ENCODE results near the gene IDS. TPM values are rescaled to one million over a fixed set of nuclear protein-coding genes. Genes with fewer than 3 reads are reported as not detected.
"Not testable (repeated sequence)": the region's sequence is repeated elsewhere in the genome, so short reads cannot be mapped to it uniquely, and the experiment has no call there.

Gene IDS
- total and polyA plus RNA-seq, 3 donors from 2014 or later = 25.3 to 38.4 (median 30.2) TPM

GRCh38 chrX:149491812-149492211, 13.3 kb downstream of the IDS start:
- Histone ChIP-seq H3K4me3 (no peak overlapping the region), H3K9me3 (no peaks in the 10 kb centered on the region), H3K36me3 (ENCODE audit: low read depth, missing control alignments) (no peaks in the 10 kb centered on the region), H3K27me3 (no peaks in the 10 kb centered on the region), H3K4me1 (no peaks in the 10 kb centered on the region), H3K27ac (no peak overlapping the region)
- intact Hi-C loops (cut with DNase I; ENCODE audit: low total_unique reads) = no loop called here
- TF ChIP-seq POLR2A (IDR thresholded peaks at IDR 0.05) = no peak
- TF ChIP-seq, protein P1, sequence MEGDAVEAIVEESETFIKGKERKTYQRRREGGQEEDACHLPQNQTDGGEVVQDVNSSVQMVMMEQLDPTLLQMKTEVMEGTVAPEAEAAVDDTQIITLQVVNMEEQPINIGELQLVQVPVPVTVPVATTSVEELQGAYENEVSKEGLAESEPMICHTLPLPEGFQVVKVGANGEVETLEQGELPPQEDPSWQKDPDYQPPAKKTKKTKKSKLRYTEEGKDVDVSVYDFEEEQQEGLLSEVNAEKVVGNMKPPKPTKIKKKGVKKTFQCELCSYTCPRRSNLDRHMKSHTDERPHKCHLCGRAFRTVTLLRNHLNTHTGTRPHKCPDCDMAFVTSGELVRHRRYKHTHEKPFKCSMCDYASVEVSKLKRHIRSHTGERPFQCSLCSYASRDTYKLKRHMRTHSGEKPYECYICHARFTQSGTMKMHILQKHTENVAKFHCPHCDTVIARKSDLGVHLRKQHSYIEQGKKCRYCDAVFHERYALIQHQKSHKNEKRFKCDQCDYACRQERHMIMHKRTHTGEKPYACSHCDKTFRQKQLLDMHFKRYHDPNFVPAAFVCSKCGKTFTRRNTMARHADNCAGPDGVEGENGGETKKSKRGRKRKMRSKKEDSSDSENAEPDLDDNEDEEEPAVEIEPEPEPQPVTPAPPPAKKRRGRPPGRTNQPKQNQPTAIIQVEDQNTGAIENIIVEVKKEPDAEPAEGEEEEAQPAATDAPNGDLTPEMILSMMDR (IDR thresholded peaks at IDR 0.05) = no peak
- DNase-seq = no peak
- 22 to 40% methylated on average over 1 of the region's 2 CpGs for WGBS, 2 donors

GRCh38 chrX:149490100-149490499, 15.0 kb downstream of the IDS start:
- no peaks in the 10 kb centered on the region for H3K9me3 ChIP-seq
- H3K27ac ChIP-seq = no peak overlapping the region
- no peak for DNase-seq
- H3K4me1 ChIP-seq = no peaks in the 10 kb centered on the region
- no peak overlapping the region for H3K4me3 ChIP-seq
- no peaks in the 10 kb centered on the region for H3K27me3 ChIP-seq
- TF ChIP-seq, protein P1 (IDR thresholded peaks at IDR 0.05) = no peak
- no peak for TF ChIP-seq POLR2A (IDR thresholded peaks at IDR 0.05)
- H3K36me3 ChIP-seq (ENCODE audit: low read depth, missing control alignments) = no peaks in the 10 kb centered on the region
- 77 to 81% methylated on average over 7 of the region's 7 CpGs for WGBS, 2 donors
- intact Hi-C loops (cut with DNase I; ENCODE audit: low total_unique reads) = no loop called here

DNA sequence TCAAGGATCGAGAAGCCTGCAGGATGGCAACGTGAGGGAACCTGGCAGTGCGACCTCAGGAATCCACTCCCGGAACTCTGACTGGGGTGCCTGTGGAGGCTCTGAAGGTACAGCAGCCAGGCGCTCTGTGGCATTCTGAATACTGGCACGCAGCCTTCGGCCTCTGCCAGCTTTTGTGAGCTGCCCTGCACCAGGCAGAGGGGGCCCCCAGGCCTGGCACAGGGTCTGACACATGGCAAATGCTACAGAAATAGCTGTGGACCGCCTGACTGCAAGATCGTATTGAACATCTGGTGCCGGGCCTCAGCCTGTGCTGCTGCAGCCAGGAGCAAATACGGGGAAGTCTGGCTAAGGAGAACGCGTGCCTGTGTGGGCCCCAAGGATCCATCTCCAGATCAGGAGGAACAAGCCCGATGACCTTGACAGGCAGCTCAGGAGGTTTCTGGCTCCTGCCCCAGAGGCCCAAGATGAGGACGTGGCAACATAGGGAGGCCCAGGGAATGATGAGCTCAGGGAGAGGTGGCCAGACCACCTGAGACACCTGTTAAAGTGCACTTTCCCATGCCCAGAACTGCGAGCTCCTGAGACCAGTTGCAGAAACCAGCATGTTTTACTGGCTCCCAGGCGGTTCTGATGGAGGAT, 16.6 kb downstream of the IDS start:
- H3K36me3 ChIP-seq (ENCODE audit: low read depth, missing control alignments); H3K9me3 ChIP-seq; H3K27ac ChIP-seq; H3K27me3 ChIP-seq; H3K4me3 ChIP-seq; H3K4me1 ChIP-seq; intact Hi-C loops (cut with DNase I; ENCODE audit: low total_unique reads): not testable (repeated sequence)
- 42% methylated on average over 3 of the region's 17 CpGs; no CpG with 5 or more reads in 1 of the 2 donors for WGBS, 2 donors
- DNase-seq = peak; percentile 17

- H3K27ac ChIP-seq; intact Hi-C loops (cut with DNase I; ENCODE audit: low total_unique reads); H3K36me3 ChIP-seq (ENCODE audit: low read depth, missing control alignments); H3K4me3 ChIP-seq; DNase-seq; H3K4me1 ChIP-seq; H3K9me3 ChIP-seq; H3K27me3 ChIP-seq: not testable (repeated sequence)
- WGBS, 2 donors = no CpG with 5 or more reads among the region's 9 CpGs
Observed at GRCh38 chrX:149488008-149488407, 17.1 kb downstream of the IDS start.

DNA sequence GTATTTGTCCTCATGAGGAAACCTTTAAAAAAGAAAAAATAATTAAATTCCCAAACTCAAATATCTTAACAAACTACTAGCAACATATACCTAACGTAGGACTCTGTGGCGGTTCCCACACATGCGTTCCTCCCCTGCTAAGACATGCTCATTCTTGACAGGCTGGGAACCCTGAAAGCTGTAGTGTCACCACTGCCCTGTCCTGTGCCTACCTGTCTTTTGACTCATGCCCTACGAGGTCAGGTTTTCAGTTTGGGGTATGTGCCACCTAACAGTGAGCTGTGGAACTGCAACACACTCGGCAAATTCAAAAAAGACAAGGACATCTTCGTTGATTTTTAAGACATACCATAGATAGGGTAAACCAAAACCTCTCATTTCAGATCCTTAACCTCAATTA, 17.8 kb downstream of the IDS start:
- intact Hi-C loops (cut with DNase I; ENCODE audit: low total_unique reads) = no loop called here
- Histone ChIP-seq H3K36me3 (ENCODE audit: low read depth, missing control alignments) (no peaks in the 10 kb centered on the region), H3K4me1 (no peaks in the 10 kb centered on the region), H3K27me3 (no peaks in the 10 kb centered on the region), H3K27ac (no peak overlapping the region), H3K9me3 (no peaks in the 10 kb centered on the region), H3K4me3 (no peak overlapping the region)
- 79 to 84% methylated on average over 6 of the region's 6 CpGs for WGBS, 2 donors
- TF ChIP-seq, protein P1 (IDR thresholded peaks at IDR 0.05) = no peak
- no peak for TF ChIP-seq POLR2A (IDR thresholded peaks at IDR 0.05)
- no peak for DNase-seq

GRCh38 chrX:149476513-149476912, 28.6 kb downstream of the IDS start:
- Histone ChIP-seq H3K4me1 (no peaks in the 10 kb centered on the region), H3K9me3 (no peaks in the 10 kb centered on the region), H3K36me3 (ENCODE audit: low read depth, missing control alignments) (no peaks in the 10 kb centered on the region), H3K27ac (no peak overlapping the region), H3K4me3 (no peak overlapping the region), H3K27me3 (no peaks in the 10 kb centered on the region)
- TF ChIP-seq, protein P1 (IDR thresholded peaks at IDR 0.05) = no peak
- TF ChIP-seq POLR2A (IDR thresholded peaks at IDR 0.05) = no peak
- intact Hi-C loops (cut with DNase I; ENCODE audit: low total_unique reads) = no loop called here
- no peak for DNase-seq
- 92 to 100% methylated on average over 2 of the region's 2 CpGs for WGBS, 2 donors

Data from testis (tissue), 3 donors.